ENCODE measurements around the gene ZCCHC2. TPM values are rescaled to one million over a fixed set of nuclear protein-coding genes. Genes with fewer than 3 reads are reported as not detected.

The ZCCHC2 gene
- total and polyA plus RNA-seq, 2 donors (not counting 3 experiments of a cell fraction or from before 2014, with no cell fraction given) = 16.2 to 27.2 TPM

DNA sequence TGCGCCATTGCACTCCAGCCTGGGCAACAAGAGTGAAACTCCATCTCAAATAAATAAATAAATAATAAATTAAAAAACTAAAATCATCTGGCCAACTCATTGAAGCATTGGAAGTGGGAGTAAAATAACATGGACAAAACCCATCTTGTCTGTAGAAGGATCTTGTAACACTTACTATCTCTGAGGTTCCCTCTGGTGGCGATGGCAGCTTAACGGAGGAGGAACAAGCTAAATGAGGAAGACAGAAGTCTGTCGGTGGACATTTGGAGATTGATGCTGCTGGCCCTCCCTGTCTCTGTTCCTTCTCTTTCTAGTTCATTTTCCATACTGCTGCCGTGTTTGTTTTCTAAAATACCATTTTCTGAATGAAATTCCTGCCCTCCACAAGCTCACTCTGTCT lies 43.4 kb downstream of the ZCCHC2 start:
- ChIA-PET POLR2A (no interaction called here), CTCF (interaction anchor here (0.9 to 3.1 kb wide), 6 partner anchors 10 to 141 kb away, joined by 3 to 30 read pairs (median 6); partner anchors contain the start of gene ZCCHC2)
- no peak overlapping the region for H3K9ac ChIP-seq (replicated peaks; ENCODE audit: extremely low read depth, insufficient read depth, low read length)
- no peak overlapping the region for H3K27ac ChIP-seq (ENCODE audit: insufficient read depth, low read depth, low read length)
- no TSS peak for BruUV-seq (replicated peaks)
- intact Hi-C loops (cut with micrococcal nuclease) = no loop called here
- no peak overlapping the region for H2AFZ ChIP-seq (ENCODE audit: low read depth, low read length)
- peaks cover 12 to 27% of the 10 kb centered on the region in 2 experiments for H3K36me3 ChIP-seq (ENCODE audit: control insufficient read depth in 2 of 2, extremely low read depth in 1 of 2, insufficient read depth in 2 of 2, low read length in 2 of 2)
- FAIRE-seq (no peak), DNase-seq (ENCODE audit: low read depth, low spot score) (peak; percentile 40)
- no peaks in the 10 kb centered on the region for H3K27me3 ChIP-seq (ENCODE audit: control insufficient read depth in 2 of 2, insufficient read depth in 2 of 2, low read length in 2 of 2)
- H3K79me2 ChIP-seq (ENCODE audit: control insufficient read depth, insufficient read depth, low read length) = no peaks in the 10 kb centered on the region
- no peak overlapping the region for H3K4me3 ChIP-seq (replicated peaks in 1 of 3; ENCODE audit: insufficient read depth in 1 of 3, low read depth in 1 of 3, low read length in 3 of 3)
- no peak overlapping the region for H3K4me2 ChIP-seq (ENCODE audit: insufficient read depth, low read length)
- dilution Hi-C loops (cut with MboI; ENCODE audit: extremely low pct_ligation_motif_present, low sequenced_read_pairs) = no loop called here
- H4K20me1 ChIP-seq (replicated peaks; ENCODE audit: control insufficient read depth, extremely low read depth, insufficient read depth, low read length) = no peaks in the 10 kb centered on the region
- no peaks in the 10 kb centered on the region for H3K9me1 ChIP-seq (replicated peaks; ENCODE audit: control insufficient read depth, extremely low read depth, insufficient read depth, low read length)
- no peaks in the 10 kb centered on the region for H3K4me1 ChIP-seq (ENCODE audit: control insufficient read depth, extremely low read depth, insufficient read depth, low read length)
- H3K9me3 ChIP-seq (replicated peaks; ENCODE audit: control insufficient read depth, insufficient read depth, low read length) = no peaks in the 10 kb centered on the region
- TF ChIP-seq, protein P1, sequence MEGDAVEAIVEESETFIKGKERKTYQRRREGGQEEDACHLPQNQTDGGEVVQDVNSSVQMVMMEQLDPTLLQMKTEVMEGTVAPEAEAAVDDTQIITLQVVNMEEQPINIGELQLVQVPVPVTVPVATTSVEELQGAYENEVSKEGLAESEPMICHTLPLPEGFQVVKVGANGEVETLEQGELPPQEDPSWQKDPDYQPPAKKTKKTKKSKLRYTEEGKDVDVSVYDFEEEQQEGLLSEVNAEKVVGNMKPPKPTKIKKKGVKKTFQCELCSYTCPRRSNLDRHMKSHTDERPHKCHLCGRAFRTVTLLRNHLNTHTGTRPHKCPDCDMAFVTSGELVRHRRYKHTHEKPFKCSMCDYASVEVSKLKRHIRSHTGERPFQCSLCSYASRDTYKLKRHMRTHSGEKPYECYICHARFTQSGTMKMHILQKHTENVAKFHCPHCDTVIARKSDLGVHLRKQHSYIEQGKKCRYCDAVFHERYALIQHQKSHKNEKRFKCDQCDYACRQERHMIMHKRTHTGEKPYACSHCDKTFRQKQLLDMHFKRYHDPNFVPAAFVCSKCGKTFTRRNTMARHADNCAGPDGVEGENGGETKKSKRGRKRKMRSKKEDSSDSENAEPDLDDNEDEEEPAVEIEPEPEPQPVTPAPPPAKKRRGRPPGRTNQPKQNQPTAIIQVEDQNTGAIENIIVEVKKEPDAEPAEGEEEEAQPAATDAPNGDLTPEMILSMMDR (IDR thresholded peaks at IDR 0.05; ENCODE audit: extremely low read depth in 1 of 2, insufficient read depth in 1 of 2, low read depth in 1 of 2, low read length in 2 of 2) = peak in 1 of 2 donors; percentile 11
- no peak for TF ChIP-seq MYC (IDR thresholded peaks at IDR 0.05; ENCODE audit: low read depth, low read length)
- TF ChIP-seq POLR2A (IDR thresholded peaks at IDR 0.05; ENCODE audit: low read depth, low read length) = no peak
- TF ChIP-seq POLR2AphosphoS5 (IDR thresholded peaks at IDR 0.05; ENCODE audit: insufficient read depth, low read depth, low read length) = no peak

DNA sequence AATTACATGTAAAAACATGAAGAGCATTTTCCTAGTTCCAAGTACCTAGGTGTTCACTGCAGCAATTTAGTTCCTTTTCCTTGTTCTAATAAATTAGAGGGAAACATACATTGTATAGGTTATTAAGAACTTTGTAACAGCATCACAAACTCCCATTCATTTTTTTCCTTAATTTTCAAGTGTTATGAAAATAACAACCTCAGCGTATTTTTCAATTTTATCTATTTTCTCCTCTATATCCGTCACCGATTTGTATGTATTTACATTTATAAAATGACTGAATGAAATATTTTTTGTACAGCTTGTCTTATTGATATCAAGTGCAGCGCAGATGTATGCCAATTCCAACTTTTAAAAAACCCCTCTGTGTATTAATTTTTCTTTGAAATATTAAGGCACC lies 44.0 kb downstream of the ZCCHC2 start:
- CTCF ChIA-PET = interaction anchor here (0.9 to 3.1 kb wide), 6 partner anchors 11 to 141 kb away, joined by 3 to 30 read pairs (median 6); partner anchors contain the start of gene ZCCHC2
- dilution Hi-C loops (cut with MboI; ENCODE audit: extremely low pct_ligation_motif_present, low sequenced_read_pairs) = no loop called here
- FAIRE-seq = no peak

More for the DNA sequence above, 44.0 kb downstream of the ZCCHC2 start:
- H3K4me1 ChIP-seq (ENCODE audit: control insufficient read depth, extremely low read depth, insufficient read depth, low read length) = no peaks in the 10 kb centered on the region
- no peak overlapping the region for H2AFZ ChIP-seq (ENCODE audit: low read depth, low read length)
- no peak for DNase-seq (ENCODE audit: low read depth, low spot score)
- no peaks in the 10 kb centered on the region for H3K27me3 ChIP-seq (ENCODE audit: control insufficient read depth in 2 of 2, insufficient read depth in 2 of 2, low read length in 2 of 2)
- peaks cover 12 to 29% of the 10 kb centered on the region in 2 experiments for H3K36me3 ChIP-seq (ENCODE audit: control insufficient read depth in 2 of 2, extremely low read depth in 1 of 2, insufficient read depth in 2 of 2, low read length in 2 of 2)
- H4K20me1 ChIP-seq (replicated peaks; ENCODE audit: control insufficient read depth, extremely low read depth, insufficient read depth, low read length) = no peaks in the 10 kb centered on the region
- no peak overlapping the region for H3K9ac ChIP-seq (replicated peaks; ENCODE audit: extremely low read depth, insufficient read depth, low read length)
- intact Hi-C loops (cut with micrococcal nuclease) = no loop called here
- no peak overlapping the region for H3K4me3 ChIP-seq (replicated peaks in 1 of 3; ENCODE audit: insufficient read depth in 1 of 3, low read depth in 1 of 3, low read length in 3 of 3)
- no peaks in the 10 kb centered on the region for H3K9me3 ChIP-seq (replicated peaks; ENCODE audit: control insufficient read depth, insufficient read depth, low read length)
- POLR2A ChIA-PET = no interaction called here
- no peak overlapping the region for H3K27ac ChIP-seq (ENCODE audit: insufficient read depth, low read depth, low read length)
- H3K79me2 ChIP-seq (ENCODE audit: control insufficient read depth, insufficient read depth, low read length) = no peaks in the 10 kb centered on the region
- BruUV-seq (replicated peaks) = no TSS peak
- no peak overlapping the region for H3K4me2 ChIP-seq (ENCODE audit: insufficient read depth, low read length)
- TF ChIP-seq JUN (IDR thresholded peaks at IDR 0.05; ENCODE audit: borderline replicate concordance, insufficient read depth, insufficient read length, low read depth) (no peak), MYC (IDR thresholded peaks at IDR 0.05; ENCODE audit: low read depth, low read length) (no peak), POLR2A (IDR thresholded peaks at IDR 0.05; ENCODE audit: low read depth, low read length) (no peak)
- TF ChIP-seq, protein P1 (IDR thresholded peaks at IDR 0.05; ENCODE audit: extremely low read depth in 1 of 2, insufficient read depth in 1 of 2, low read depth in 1 of 2, low read length in 2 of 2) = no peak
- no peaks in the 10 kb centered on the region for H3K9me1 ChIP-seq (replicated peaks; ENCODE audit: control insufficient read depth, extremely low read depth, insufficient read depth, low read length)

All from endothelial cell of umbilical vein (primary cell).